Endothelial cell of umbilical vein (primary cell): ENCODE results near the gene RPS6KA5. TPM values are rescaled to one million over a fixed set of nuclear protein-coding genes. Genes with fewer than 3 reads are reported as not detected.

ENCODE experiments used
- BruUV-seq: library from RNA; stranded (reverse); fragments of 400-500 nt; replicated peaks from 2 replicates; lab custom pipeline; 2021; lab: Mats Ljungman, UMichigan
- CTCF ChIA-PET: fragments of 300-600, 350-600 bp; sonication (Branson Sonifier 250); formaldehyde crosslinking; loops from one replicate; lab custom pipeline; 2021; ENCODE audit warnings: antibody characterized with exemption, inconsistent platforms; lab: Charles Lee
- POLR2A ChIA-PET: fragments of 300-600, 350-600 bp; sonication (Branson Sonifier 250); formaldehyde crosslinking; loops from one replicate; lab custom pipeline; 2021; ENCODE audit warnings: antibody characterized with exemption, inconsistent platforms; lab: Charles Lee
- DNase-seq: peaks from one replicate; pipeline ENCODE4 v3.0.0-alpha.2; 2011; ENCODE audit warnings: low read depth, low spot score
- FAIRE-seq: peaks from 2 replicates; lab custom pipeline; 2011; peaks lifted over from hg19 to GRCh38; lab: Jason Lieb, UNC
- H2AFZ ChIP-seq: 2 replicates; pipeline ENCODE4 v1.6.0; 2012; ENCODE audit warnings: low read depth, low read length, control low read depth, inconsistent platforms
- H3K27ac ChIP-seq: 2 replicates; pipeline ENCODE4 v1.5.1; 2011; ENCODE audit warnings: low read depth, mild to moderate bottlenecking, control low read depth, low read length, moderate library complexity; ENCODE audit not compliant: insufficient read depth
- H3K27me3 ChIP-seq, 2 experiments: 2 replicates each; pipeline versions ENCODE4 v1.6.0 to v1.6.1; 2011; ENCODE audit warnings: low read length in 2 of 2, mixed read lengths in 1 of 2; ENCODE audit not compliant: control insufficient read depth in 2 of 2, insufficient read depth in 2 of 2
- H3K36me3 ChIP-seq, 2 experiments: 2 replicates in 1 of 2; 3 replicates in 1 of 2; pipeline ENCODE4 v1.5.1; 2011; ENCODE audit warnings: low read length in 2 of 2, mild to moderate bottlenecking in 1 of 2, moderate library complexity in 1 of 2; ENCODE audit not compliant: control insufficient read depth in 2 of 2, insufficient read depth in 2 of 2; ENCODE audit errors: extremely low read depth in 1 of 2
- H3K4me1 ChIP-seq: 3 replicates; pipeline ENCODE4 v1.5.1; 2011; ENCODE audit warnings: mild to moderate bottlenecking, low read length; ENCODE audit not compliant: control insufficient read depth, insufficient read depth; ENCODE audit errors: extremely low read depth
- H3K4me2 ChIP-seq: 2 replicates; pipeline ENCODE4 v1.6.1; 2011; ENCODE audit warnings: low read length, control low read depth, mixed read lengths; ENCODE audit not compliant: insufficient read depth
- H3K4me3 ChIP-seq, 3 experiments: fragments of 200-600 bp in 1 of 3; sonication (generic), shearing (Covaris generic) in 1 of 3; replicated peaks in 1 of 3; 2 replicates each; pipeline ENCODE4 v1.5.1; 2011 to 2016; ENCODE audit warnings: control low read depth in 3 of 3, low read length in 3 of 3, mild to moderate bottlenecking in 2 of 3, inconsistent platforms in 1 of 3, low read depth in 1 of 3, moderate library complexity in 1 of 3; ENCODE audit not compliant: insufficient read depth in 1 of 3
- H3K79me2 ChIP-seq: 2 replicates; pipeline ENCODE4 v1.6.0; 2012; ENCODE audit warnings: low read length, inconsistent platforms; ENCODE audit not compliant: control insufficient read depth, insufficient read depth
- H3K9ac ChIP-seq: replicated peaks from 2 replicates; pipeline ENCODE3; 2011; ENCODE audit warnings: low read length, control low read depth; ENCODE audit not compliant: insufficient read depth; ENCODE audit errors: extremely low read depth
- H3K9me1 ChIP-seq: replicated peaks from 3 replicates; pipeline ENCODE4 v1.6.0; 2011; ENCODE audit warnings: mild to moderate bottlenecking, low read length; ENCODE audit not compliant: control insufficient read depth, insufficient read depth; ENCODE audit errors: extremely low read depth
- H3K9me3 ChIP-seq: replicated peaks from 2 replicates; pipeline ENCODE4 v1.5.1; 2012; ENCODE audit warnings: low read length, inconsistent platforms; ENCODE audit not compliant: control insufficient read depth, insufficient read depth
- H4K20me1 ChIP-seq: replicated peaks from 2 replicates; pipeline ENCODE3; 2011; ENCODE audit warnings: mild to moderate bottlenecking, low read length; ENCODE audit not compliant: control insufficient read depth, insufficient read depth; ENCODE audit errors: extremely low read depth
- CTCF ChIP-seq, 2 donors: IDR thresholded peaks; 1 replicate in 1 of 2; 2 replicates in 1 of 2; pipeline ENCODE4 v1.5.1; 2011; ENCODE audit warnings: low read length in 2 of 2, mild to moderate bottlenecking in 2 of 2, moderate library complexity in 2 of 2, control low read depth in 1 of 2, inconsistent platforms in 1 of 2, low read depth in 1 of 2; ENCODE audit not compliant: insufficient read depth in 1 of 2; ENCODE audit errors: extremely low read depth in 1 of 2
- EZH2 ChIP-seq: IDR thresholded peaks from 2 replicates; pipeline ENCODE4 v1.6.1; 2012; ENCODE audit warnings: borderline replicate concordance, low read depth, mild to moderate bottlenecking, moderate library complexity, low read length, inconsistent platforms; ENCODE audit not compliant: severe bottlenecking
- FOS ChIP-seq: IDR thresholded peaks from 2 replicates; pipeline ENCODE4 v1.6.1; 2011; ENCODE audit warnings: mild to moderate bottlenecking, low read length, moderate library complexity, borderline replicate concordance; ENCODE audit not compliant: insufficient read depth
- GATA2 ChIP-seq: IDR thresholded peaks from 2 replicates; pipeline ENCODE4 v1.7.0; 2011; ENCODE audit warnings: low read depth, mild to moderate bottlenecking, moderate library complexity, mixed read lengths, low read length; ENCODE audit not compliant: insufficient read length, insufficient read depth
- JUN ChIP-seq: IDR thresholded peaks from 2 replicates; pipeline ENCODE4 v1.6.1; 2011; ENCODE audit warnings: borderline replicate concordance, low read depth; ENCODE audit not compliant: insufficient read length, insufficient read depth
- MAX ChIP-seq: IDR thresholded peaks from 2 replicates; pipeline ENCODE4 v1.6.1; 2011; ENCODE audit not compliant: insufficient read depth, insufficient read length
- MYC ChIP-seq: IDR thresholded peaks from one replicate; pipeline ENCODE4 v1.6.1; 2011; ENCODE audit warnings: mild to moderate bottlenecking, low read depth, low read length
- POLR2A ChIP-seq: IDR thresholded peaks from 2 replicates; pipeline ENCODE4 v1.6.1; 2012; ENCODE audit warnings: low read depth, mild to moderate bottlenecking, control low read depth, low read length
- POLR2AphosphoS5 ChIP-seq: IDR thresholded peaks from 2 replicates; pipeline ENCODE4 v1.6.1; 2012; ENCODE audit warnings: low read depth, mild to moderate bottlenecking, control low read depth, low read length, moderate library complexity; ENCODE audit not compliant: insufficient read depth
- dilution Hi-C: fragments of 300-500 bp; cut with MboI; formaldehyde crosslinking; loops from one replicate; pipeline ENCODE4 v1.15.0; 2019; ENCODE audit warnings: low sequenced_read_pairs; ENCODE audit not compliant: extremely low pct_ligation_motif_present
- intact Hi-C: fragments of 100-400 bp; cut with micrococcal nuclease; formaldehyde crosslinking; loops from one replicate; pipeline ENCODE4 v1.10.0; 2022
- polyA plus RNA-seq, 4 experiments: library from polyadenylated mRNA; depleted of rRNA in 3 of 4; stranded (reverse) in 3 of 4; unstranded in 1 of 4; fragments of >200 nt; gene quantifications; 2 replicates each; pipeline versions ENCODE4 v1.2.1 to v1.2.3, GENCODE V29; 2011 to 2012; ENCODE audit warnings: missing spikeins in 1 of 4
- total RNA-seq: library from RNA; stranded (reverse); gene quantifications from 2 replicates; pipeline ENCODE4 v1.2.3, GENCODE V29; 2021

Gene RPS6KA5
- total and polyA plus RNA-seq, 2 donors (not counting 3 experiments of a cell fraction or from before 2014, with no cell fraction given) = 2.9 to 5.4 TPM

- H3K36me3 ChIP-seq = no peaks in the 10 kb centered on the region
- FAIRE-seq = no peak
- intact Hi-C loops = loop anchor here (10.0 kb wide), 1 partner anchor 352 kb away; the partner anchor contains the start of gene CCDC88C
- H2AFZ ChIP-seq = no peak overlapping the region
- H3K79me2 ChIP-seq = no peaks in the 10 kb centered on the region
- H3K4me1 ChIP-seq = peaks cover 18% of the 10 kb centered on the region
- CTCF ChIA-PET = interaction anchor here (6.4 kb wide), 1 partner anchor 160 kb away, joined by 43 read pairs; no protein-coding TSS in a partner anchor
- POLR2A ChIA-PET = no interaction called here
- no peaks in the 10 kb centered on the region for H3K9me1 ChIP-seq
- H3K4me3 ChIP-seq = no peak overlapping the region
- H3K9ac ChIP-seq = no peak overlapping the region
- no peaks in the 10 kb centered on the region for H3K27me3 ChIP-seq
- H3K9me3 ChIP-seq = no peaks in the 10 kb centered on the region
- dilution Hi-C loops = no loop called here
- H3K4me2 ChIP-seq = no peak overlapping the region
- H4K20me1 ChIP-seq = no peaks in the 10 kb centered on the region
- no peak overlapping the region for H3K27ac ChIP-seq
- BruUV-seq = no TSS peak
- DNase-seq = no peak
- TF ChIP-seq FOS = no peak
- TF ChIP-seq POLR2A = no peak
- TF ChIP-seq MAX = no peak
- TF ChIP-seq JUN = no peak
- no peak for TF ChIP-seq EZH2
- no peak for TF ChIP-seq GATA2
- TF ChIP-seq CTCF (IDR thresholded peaks at IDR 0.05; ENCODE audit: extremely low read depth in 1 of 2, insufficient read depth in 1 of 2, low read depth in 1 of 2, low read length in 2 of 2) = no peak
- no peak for TF ChIP-seq POLR2AphosphoS5
- no peak for TF ChIP-seq MYC
Measured at GRCh38 chr14:91063119-91063518, 2.7 kb upstream of the RPS6KA5 start.
